Astrocyte (in vitro differentiated cells and primary cell): ENCODE results near the gene HOXA6.

ENCODE experiments used
- EZH2 ChIP-seq: IDR thresholded peaks from 2 replicates; pipeline ENCODE4 v1.6.1; 2012; ENCODE audit warnings: mild to moderate bottlenecking, low read length, inconsistent platforms; ENCODE audit not compliant: insufficient read depth
- TF ChIP-seq, protein P1 (sequence below): IDR thresholded peaks from 2 replicates; pipeline ENCODE4 v1.5.1; 2011; ENCODE audit warnings: low read depth, mild to moderate bottlenecking, inconsistent platforms, low read length, moderate library complexity; ENCODE audit not compliant: insufficient read depth

DNA sequence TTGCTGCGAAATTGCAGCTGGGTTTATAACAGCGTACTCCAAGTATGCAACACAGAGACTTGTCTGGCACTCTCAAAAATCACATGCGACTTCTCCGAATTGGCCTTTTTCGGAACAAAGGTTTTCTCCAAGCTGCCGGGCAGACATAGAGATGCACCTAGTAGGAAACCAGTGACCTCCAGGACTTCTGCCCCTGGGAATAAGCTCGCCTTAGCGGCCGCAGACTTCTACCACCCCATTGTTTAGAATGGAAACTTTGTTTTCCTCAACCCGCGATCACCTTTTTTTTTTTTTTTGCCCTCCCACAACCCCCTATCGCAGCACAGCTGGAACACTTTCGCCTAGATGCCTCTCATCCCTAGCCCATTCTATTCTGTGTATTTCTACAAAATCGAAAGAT, 31.5 kb upstream of the HOXA6 start:
- TF ChIP-seq, protein P1, sequence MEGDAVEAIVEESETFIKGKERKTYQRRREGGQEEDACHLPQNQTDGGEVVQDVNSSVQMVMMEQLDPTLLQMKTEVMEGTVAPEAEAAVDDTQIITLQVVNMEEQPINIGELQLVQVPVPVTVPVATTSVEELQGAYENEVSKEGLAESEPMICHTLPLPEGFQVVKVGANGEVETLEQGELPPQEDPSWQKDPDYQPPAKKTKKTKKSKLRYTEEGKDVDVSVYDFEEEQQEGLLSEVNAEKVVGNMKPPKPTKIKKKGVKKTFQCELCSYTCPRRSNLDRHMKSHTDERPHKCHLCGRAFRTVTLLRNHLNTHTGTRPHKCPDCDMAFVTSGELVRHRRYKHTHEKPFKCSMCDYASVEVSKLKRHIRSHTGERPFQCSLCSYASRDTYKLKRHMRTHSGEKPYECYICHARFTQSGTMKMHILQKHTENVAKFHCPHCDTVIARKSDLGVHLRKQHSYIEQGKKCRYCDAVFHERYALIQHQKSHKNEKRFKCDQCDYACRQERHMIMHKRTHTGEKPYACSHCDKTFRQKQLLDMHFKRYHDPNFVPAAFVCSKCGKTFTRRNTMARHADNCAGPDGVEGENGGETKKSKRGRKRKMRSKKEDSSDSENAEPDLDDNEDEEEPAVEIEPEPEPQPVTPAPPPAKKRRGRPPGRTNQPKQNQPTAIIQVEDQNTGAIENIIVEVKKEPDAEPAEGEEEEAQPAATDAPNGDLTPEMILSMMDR = no peak
- TF ChIP-seq EZH2 = no peak
